Mesenchymal stem cell (in vitro differentiated cells and primary cell): ENCODE measurements around the gene PAPPA2.
A peak's percentile ranks its signal among the peaks of the same experiment; 100 is the strongest.

Experiments
- DNase-seq: peaks from one replicate; pipeline ENCODE4 v3.0.0-alpha.2; 2013
- H2AFZ ChIP-seq: one replicate; pipeline ENCODE4 v1.6.1; 2013; ENCODE audit warnings: low read depth, mild to moderate bottlenecking, control low read depth, inconsistent platforms, low read length, moderate library complexity
- H2AK5ac ChIP-seq: 2 replicates; pipeline ENCODE4 v1.6.1; 2013; ENCODE audit warnings: low read length, moderate library complexity, mild to moderate bottlenecking, inconsistent platforms; ENCODE audit not compliant: severe bottlenecking
- H2BK120ac ChIP-seq: one replicate; pipeline ENCODE4 v1.6.1; 2013; ENCODE audit warnings: low read depth, mild to moderate bottlenecking, inconsistent platforms, low read length, moderate library complexity
- H2BK12ac ChIP-seq, 2 experiments: one replicate each; pipeline ENCODE4 v1.6.1; 2013; ENCODE audit warnings: inconsistent platforms in 2 of 2, low read length in 2 of 2, mild to moderate bottlenecking in 2 of 2, moderate library complexity in 2 of 2, control low read depth in 1 of 2
- H2BK15ac ChIP-seq: one replicate; pipeline ENCODE4 v1.6.1; 2013; ENCODE audit warnings: mild to moderate bottlenecking, low read depth, inconsistent platforms; ENCODE audit not compliant: poor library complexity, severe bottlenecking
- H2BK5ac ChIP-seq: 2 replicates; pipeline ENCODE4 v1.6.1; 2013; ENCODE audit warnings: low read depth, mild to moderate bottlenecking, low read length, control low read depth, inconsistent platforms; ENCODE audit not compliant: poor library complexity, severe bottlenecking
- H3K14ac ChIP-seq, 2 experiments: one replicate each; pipeline ENCODE4 v1.6.1; 2013; ENCODE audit warnings: inconsistent platforms in 2 of 2, low read length in 2 of 2, control low read depth in 1 of 2, mild to moderate bottlenecking in 1 of 2, moderate library complexity in 1 of 2
- H3K18ac ChIP-seq, 2 experiments: one replicate each; pipeline ENCODE4 v1.6.1; 2013; ENCODE audit warnings: inconsistent platforms in 2 of 2, low read length in 2 of 2, control low read depth in 1 of 2, low read depth in 1 of 2, mild to moderate bottlenecking in 1 of 2
- H3K23ac ChIP-seq, 2 experiments: one replicate each; pipeline ENCODE4 v1.6.1; 2013; ENCODE audit warnings: inconsistent platforms in 2 of 2, low read length in 2 of 2, mild to moderate bottlenecking in 2 of 2, moderate library complexity in 2 of 2, control low read depth in 1 of 2
- H3K27ac ChIP-seq: 2 replicates; pipeline ENCODE4 v1.5.1; 2013; ENCODE audit warnings: mild to moderate bottlenecking, moderate library complexity, low read length, control low read depth, inconsistent platforms; ENCODE audit not compliant: poor library complexity, severe bottlenecking
- H3K27me3 ChIP-seq, 2 experiments: 2 replicates each; pipeline versions ENCODE4 v1.6.1 to v1.7.0; 2013; ENCODE audit warnings: low read length in 2 of 2, mild to moderate bottlenecking in 2 of 2, moderate library complexity in 2 of 2, control low read depth in 1 of 2, inconsistent platforms in 1 of 2; ENCODE audit not compliant: control insufficient read depth in 1 of 2, insufficient read depth in 1 of 2
- H3K36me3 ChIP-seq, 2 experiments: 2 replicates each; pipeline versions ENCODE4 v1.6.1 to v1.7.0; 2013; ENCODE audit warnings: low read length in 2 of 2, control low read depth in 1 of 2, inconsistent platforms in 1 of 2, low read depth in 1 of 2, mild to moderate bottlenecking in 1 of 2; ENCODE audit not compliant: insufficient read depth in 2 of 2, control insufficient read depth in 1 of 2
- H3K4ac ChIP-seq, 2 experiments: one replicate each; pipeline ENCODE4 v1.6.1; 2013; ENCODE audit warnings: inconsistent platforms in 2 of 2, low read length in 2 of 2, mild to moderate bottlenecking in 2 of 2, moderate library complexity in 2 of 2, control low read depth in 1 of 2, low read depth in 1 of 2
- H3K4me1 ChIP-seq: 2 replicates; pipeline ENCODE4 v1.6.1; 2013; ENCODE audit warnings: low read depth, low read length, control low read depth; ENCODE audit not compliant: control insufficient read depth, insufficient read depth
- H3K4me2 ChIP-seq: 2 replicates; pipeline ENCODE4 v1.6.1; 2013; ENCODE audit warnings: low read length, mild to moderate bottlenecking, inconsistent platforms; ENCODE audit not compliant: poor library complexity, severe bottlenecking
- H3K4me3 ChIP-seq, 2 experiments: 2 replicates each; pipeline versions ENCODE4 v1.5.1 to v1.7.0; 2013; ENCODE audit warnings: low read length in 2 of 2, mild to moderate bottlenecking in 2 of 2, control low read depth in 1 of 2, low read depth in 1 of 2; ENCODE audit not compliant: insufficient read depth in 1 of 2
- H3K79me1 ChIP-seq: replicated peaks from 2 replicates; pipeline ENCODE4 v1.6.1; 2013; ENCODE audit warnings: mild to moderate bottlenecking, control low read depth, low read length, inconsistent platforms; ENCODE audit not compliant: poor library complexity, severe bottlenecking
- H3K9ac ChIP-seq: 2 replicates; pipeline ENCODE4 v1.7.0; 2013; ENCODE audit warnings: mild to moderate bottlenecking, low read length, moderate library complexity
- H3K9me3 ChIP-seq: 2 replicates; pipeline ENCODE4 v1.7.0; 2013; ENCODE audit warnings: mild to moderate bottlenecking, low read length; ENCODE audit not compliant: control insufficient read depth
- H4K8ac ChIP-seq: one replicate; pipeline ENCODE4 v1.6.1; 2013; ENCODE audit warnings: inconsistent platforms, mild to moderate bottlenecking, low read length, moderate library complexity
- H4K91ac ChIP-seq: one replicate; pipeline ENCODE4 v1.6.1; 2013; ENCODE audit warnings: mild to moderate bottlenecking, low read length, inconsistent platforms
- WGBS: methylation state at CpG from one replicate; pipeline ENCODE4 v1.1.7; 2013; ENCODE audit warnings: mixed read lengths; 5-methylcytosine and 5-hydroxymethylcytosine counted together

PAPPA2 gene

GRCh38 chr1:176694713-176695112 lies 231.7 kb downstream of the PAPPA2 start:
- Histone ChIP-seq H3K27ac (no peak overlapping the region), H2BK12ac (no peak overlapping the region), H3K79me1 (no peaks in the 10 kb centered on the region), H2AK5ac (no peak overlapping the region), H3K36me3 (no peaks in the 10 kb centered on the region), H3K14ac (no peak overlapping the region), H4K8ac (no peak overlapping the region), H3K18ac (no peak overlapping the region), H3K4me3 (no peak overlapping the region), H2BK5ac (no peak overlapping the region), H3K4me2 (no peak overlapping the region), H2BK15ac (no peak overlapping the region), H3K4me1 (peaks cover 3% of the 10 kb centered on the region), H3K4ac (no peak overlapping the region), H3K27me3 (no peaks in the 10 kb centered on the region), H3K9me3 (no peaks in the 10 kb centered on the region), H3K23ac (no peak overlapping the region), H2AFZ (no peak overlapping the region), H2BK120ac (no peak overlapping the region), H3K9ac (no peak overlapping the region), H4K91ac (no peak overlapping the region)
- no peak for DNase-seq
- 84% methylated on average over 2 of the region's 2 CpGs for WGBS

DNA sequence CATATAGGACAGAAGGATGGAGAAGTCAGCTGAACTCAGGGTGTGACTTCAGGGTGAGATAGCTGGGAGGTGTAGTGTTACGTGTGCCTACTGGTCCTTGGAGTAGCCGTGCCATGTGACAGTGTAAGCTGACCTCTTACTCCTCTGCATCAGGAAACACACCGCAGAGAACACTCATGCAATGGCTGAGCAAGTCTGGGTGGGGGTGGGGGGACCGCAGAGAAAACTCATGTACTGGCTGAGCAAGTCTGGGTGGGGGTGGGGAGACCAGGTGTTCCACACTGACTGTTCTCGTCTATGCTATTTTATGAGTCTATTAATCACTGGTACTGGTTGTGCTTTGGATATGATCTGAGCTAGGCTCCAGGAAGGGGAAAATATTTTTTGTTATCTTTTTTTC lies 233.1 kb downstream of the PAPPA2 start:
- Histone ChIP-seq H3K36me3 (no peaks in the 10 kb centered on the region), H2AK5ac (no peak overlapping the region), H3K4me2 (no peak overlapping the region), H2AFZ (no peak overlapping the region), H3K27me3 (no peaks in the 10 kb centered on the region), H3K9ac (no peak overlapping the region), H2BK5ac (no peak overlapping the region), H4K8ac (no peak overlapping the region), H3K4ac (no peak overlapping the region), H3K79me1 (no peaks in the 10 kb centered on the region), H2BK120ac (no peak overlapping the region), H3K4me1 (peaks cover 3% of the 10 kb centered on the region), H4K91ac (no peak overlapping the region), H3K9me3 (no peaks in the 10 kb centered on the region), H3K4me3 (no peak overlapping the region), H3K23ac (no peak overlapping the region), H3K18ac (no peak overlapping the region), H2BK12ac (no peak overlapping the region), H3K27ac (no peak overlapping the region), H3K14ac (no peak overlapping the region), H2BK15ac (no peak overlapping the region)
- 43% methylated on average over 3 of the region's 5 CpGs for WGBS
- peak; percentile 47 for DNase-seq

DNA sequence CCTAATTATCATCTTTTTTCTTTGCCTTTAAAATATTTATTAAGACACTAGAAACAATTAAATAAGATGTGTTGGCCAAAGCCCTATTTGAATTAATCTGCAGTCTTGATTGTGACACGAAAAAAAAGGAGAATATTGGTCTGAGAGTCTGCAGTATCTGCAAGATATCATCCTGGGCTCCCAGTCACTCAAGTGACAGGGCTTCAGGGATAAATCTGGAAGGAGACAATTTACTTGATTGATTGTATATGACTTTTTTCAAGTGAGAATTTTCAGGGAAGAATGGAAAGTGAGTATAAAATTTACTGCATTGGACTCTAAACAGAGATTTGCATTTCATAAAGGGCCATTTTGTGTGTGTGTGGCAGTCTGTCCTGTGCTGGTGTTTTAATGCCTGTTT lies 233.7 kb downstream of the PAPPA2 start:
- WGBS: 45% methylated on average over 1 of the region's 1 CpG
- H4K91ac ChIP-seq: no peak overlapping the region
- no peak for DNase-seq
- H3K27ac ChIP-seq: no peak overlapping the region
- H3K4ac ChIP-seq: no peak overlapping the region
- H2BK15ac ChIP-seq: no peak overlapping the region
- H3K4me3 ChIP-seq: no peak overlapping the region
- H3K14ac ChIP-seq: no peak overlapping the region
- no peak overlapping the region for H2BK12ac ChIP-seq
- no peak overlapping the region for H3K4me2 ChIP-seq
- H2BK120ac ChIP-seq: no peak overlapping the region
- no peak overlapping the region for H2AK5ac ChIP-seq
- no peaks in the 10 kb centered on the region for H3K36me3 ChIP-seq
- no peak overlapping the region for H3K18ac ChIP-seq
- peaks cover 3% of the 10 kb centered on the region for H3K4me1 ChIP-seq
- no peaks in the 10 kb centered on the region for H3K9me3 ChIP-seq
- no peak overlapping the region for H2BK5ac ChIP-seq
- no peaks in the 10 kb centered on the region for H3K27me3 ChIP-seq
- H4K8ac ChIP-seq: no peak overlapping the region
- no peaks in the 10 kb centered on the region for H3K79me1 ChIP-seq
- H3K9ac ChIP-seq: no peak overlapping the region
- H2AFZ ChIP-seq: no peak overlapping the region
- H3K23ac ChIP-seq: no peak overlapping the region

GRCh38 chr1:176699821-176700220 lies 236.8 kb downstream of the PAPPA2 start:
- Histone ChIP-seq H3K27ac (no peak overlapping the region), H3K23ac (no peak overlapping the region), H3K9me3 (no peaks in the 10 kb centered on the region), H3K27me3 (no peaks in the 10 kb centered on the region), H2BK15ac (no peak overlapping the region), H3K79me1 (no peaks in the 10 kb centered on the region), H3K4me3 (no peak overlapping the region), H3K9ac (no peak overlapping the region), H2BK5ac (no peak overlapping the region), H3K18ac (no peak overlapping the region), H3K4me1 (peaks cover 3% of the 10 kb centered on the region), H4K8ac (no peak overlapping the region), H2AFZ (no peak overlapping the region), H2AK5ac (no peak overlapping the region), H2BK120ac (no peak overlapping the region), H2BK12ac (no peak overlapping the region), H3K4ac (no peak overlapping the region), H3K14ac (no peak overlapping the region), H4K91ac (no peak overlapping the region), H3K4me2 (no peak overlapping the region), H3K36me3 (no peaks in the 10 kb centered on the region)
- no peak for DNase-seq
- WGBS: 89% methylated on average over 2 of the region's 2 CpGs
